Left lung (tissue), 10 donors: ENCODE data around the gene TIMM50. TPM values are rescaled to one million over a fixed set of nuclear protein-coding genes. Genes with fewer than 3 reads are reported as not detected.

Experiments
- ATAC-seq: fragments of 200-7000 bp; cut with Tn5 transposase; one replicate; pipeline ENCODE4 v1.9.1; 2020; ENCODE audit warnings: moderate library complexity
- DNase-seq, 4 donors: peaks; one replicate each; pipeline ENCODE4 v3.0.0-alpha.2; 2013 to 2020
- H3K27ac ChIP-seq, 2 donors: fragments of 200-600 bp; sonication (generic) in 1 of 2; one replicate each; pipeline versions ENCODE4 v1.5.0 to v1.8.0; 2020 to 2021
- H3K27me3 ChIP-seq, 2 donors: fragments of 200-600 bp; sonication (generic) in 1 of 2; one replicate each; pipeline versions ENCODE4 v1.5.0 to v1.8.0; 2020 to 2021
- H3K36me3 ChIP-seq, 2 donors: fragments of 200-600 bp; sonication (generic) in 1 of 2; one replicate each; pipeline versions ENCODE4 v1.5.0 to v1.8.0; 2020 to 2021
- H3K4me1 ChIP-seq, 2 donors: fragments of 200-600 bp; one replicate each; pipeline ENCODE4 v1.8.0; 2021
- H3K4me3 ChIP-seq, 2 donors: fragments of 200-600 bp; sonication (generic) in 1 of 2; one replicate each; pipeline versions ENCODE4 v1.5.0 to v1.8.0; 2020 to 2021; ENCODE audit warnings: mild to moderate bottlenecking in 1 of 2
- H3K9me3 ChIP-seq, 2 donors: fragments of 200-600 bp; sonication (generic) in 1 of 2; one replicate each; pipeline versions ENCODE4 v1.5.0 to v1.8.0; 2020 to 2021
- CTCF ChIP-seq, 2 donors: fragments of 200-600 bp; sonication (generic) in 1 of 2; IDR thresholded peaks; one replicate each; pipeline versions ENCODE4 v1.5.0 to v1.8.0; 2021; ENCODE audit warnings: antibody characterized with exemption in 2 of 2
- intact Hi-C, 2 donors: fragments of 100-400 bp; cut with DNase I; formaldehyde crosslinking; loops; one replicate each; pipeline versions ENCODE4 v1.11.2 to v1.14.2; 2022
- polyA plus RNA-seq, 6 donors: library from polyadenylated mRNA; unstranded; fragments of 120-200 nt; gene quantifications; one replicate each; pipeline ENCODE4 v1.2.1, GENCODE V29; 2013; ENCODE audit not compliant: insufficient read length in 6 of 6
- total RNA-seq, 2 donors: library from RNA; stranded (reverse); fragmentation: NEBNext Ultra II Directional; extraction: Animal tissue kit (Norgen Biotek cat#: 25700); gene quantifications; one replicate each; pipeline ENCODE4 v1.2.1, GENCODE V29; 2021
- donor health status: DM: no; HTN: yes; CAD: no.
- donor health status: DM: no; HTN: no; CAD: no.

The TIMM50 gene
- total and polyA plus RNA-seq, 8 donors, result 46.0 to 76.0 (median 68.4) TPM

GRCh38 chr19:39516270-39516669 is 35.6 kb downstream of the TIMM50 start:
- no peak for TF ChIP-seq CTCF (IDR thresholded peaks at IDR 0.05)
- no peak for ATAC-seq
- peaks cover 45 to 80% of the 10 kb centered on the region in 2 donors for H3K27me3 ChIP-seq

GRCh38 chr19:39517432-39517831 is 36.8 kb downstream of the TIMM50 start:
- H3K4me3 ChIP-seq, result no peak overlapping the region
- peaks cover 5 to 16% of the 10 kb centered on the region in 2 donors for H3K4me1 ChIP-seq
- H3K27me3 ChIP-seq, result peaks cover 45 to 70% of the 10 kb centered on the region in 2 donors
- no peak for TF ChIP-seq CTCF (IDR thresholded peaks at IDR 0.05)
- no peak overlapping the region for H3K27ac ChIP-seq
- no peaks in the 10 kb centered on the region for H3K36me3 ChIP-seq
- no peaks in the 10 kb centered on the region for H3K9me3 ChIP-seq
- ATAC-seq (no peak), DNase-seq (no peak)
- intact Hi-C loops, result no loop called here

More at GRCh38 chr19:39516270-39516669, 35.6 kb downstream of the TIMM50 start:
- no peak overlapping the region for H3K27ac ChIP-seq
- intact Hi-C loops, result no loop called here
- H3K9me3 ChIP-seq, result no peaks in the 10 kb centered on the region
- no peak for DNase-seq
- peaks cover 5 to 16% of the 10 kb centered on the region in 2 donors for H3K4me1 ChIP-seq
- no peak overlapping the region for H3K4me3 ChIP-seq
- no peaks in the 10 kb centered on the region for H3K36me3 ChIP-seq

- peaks cover 5 to 16% of the 10 kb centered on the region in 2 donors for H3K4me1 ChIP-seq
- intact Hi-C loops, result no loop called here
- no peak overlapping the region for H3K4me3 ChIP-seq
- DNase-seq (no peak), ATAC-seq (no peak)
- H3K36me3 ChIP-seq, result no peaks in the 10 kb centered on the region
- TF ChIP-seq CTCF (IDR thresholded peaks at IDR 0.05), result no peak
- no peak overlapping the region for H3K27ac ChIP-seq
- no peaks in the 10 kb centered on the region for H3K9me3 ChIP-seq
- peaks cover 38 to 59% of the 10 kb centered on the region in 2 donors for H3K27me3 ChIP-seq
These were observed 37.8 kb downstream of the TIMM50 start for GRCh38 chr19:39518458-39518857.

- intact Hi-C loops, result no loop called here
- no peak for TF ChIP-seq CTCF (IDR thresholded peaks at IDR 0.05)
- ATAC-seq (no peak), DNase-seq (no peak)
- no peaks in the 10 kb centered on the region for H3K9me3 ChIP-seq
- H3K27ac ChIP-seq, result no peak overlapping the region
- H3K4me1 ChIP-seq, result peaks cover 5 to 16% of the 10 kb centered on the region in 2 donors
- no peak overlapping the region for H3K4me3 ChIP-seq
- no peaks in the 10 kb centered on the region for H3K36me3 ChIP-seq
- peaks cover 33 to 54% of the 10 kb centered on the region in 2 donors for H3K27me3 ChIP-seq
These were observed 38.3 kb downstream of the TIMM50 start for GRCh38 chr19:39518975-39519374.

- no peak for ATAC-seq
- Histone ChIP-seq H3K9me3 (no peaks in the 10 kb centered on the region), H3K27ac (no peak overlapping the region), H3K4me1 (peaks cover 0 to 4% of the 10 kb centered on the region in 2 donors), H3K27me3 (peaks cover 14 to 36% of the 10 kb centered on the region in 2 donors), H3K36me3 (no peaks in the 10 kb centered on the region), H3K4me3 (no peak overlapping the region)
- intact Hi-C loops, result no loop called here
- DNase-seq, result no peak
- TF ChIP-seq CTCF (IDR thresholded peaks at IDR 0.05), result no peak
These were observed 40.2 kb downstream of the TIMM50 start for GRCh38 chr19:39520541-39521484.
